NCI-H2081 treated with DMSO at 0.1 percent for 48 hours (cell line): ENCODE measurements around the gene RNF157.
A peak's percentile ranks its signal among the peaks of the same experiment; 100 is the strongest.

Experiments used
- DNase-seq: peaks from one replicate; lab custom pipeline; 2025; lab: John Stamatoyannopoulos, UW

RNF157 gene

DNA sequence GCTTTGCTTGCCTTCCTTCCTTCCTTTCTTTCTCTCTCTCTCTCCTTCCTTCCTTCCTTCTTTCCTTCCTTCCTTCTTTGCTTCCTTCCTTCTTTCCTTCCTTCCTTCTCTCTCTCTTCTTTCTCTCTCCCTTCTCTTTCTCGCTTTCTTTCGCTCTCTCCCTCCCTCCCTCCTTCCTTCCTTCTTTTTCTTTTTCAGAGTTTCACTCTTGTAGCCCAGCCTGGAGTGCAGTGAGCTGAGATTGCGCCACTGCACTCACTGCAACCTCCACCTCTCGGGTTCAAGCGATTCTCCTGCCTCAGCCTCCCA lies 117.1 kb downstream of the RNF157 start:
- DNase-seq: no peak

- DNase-seq: no peak
Measured at GRCh38 chr17:76122431-76123190, 117.7 kb downstream of the RNF157 start.

- DNase-seq: no peak
Measured at GRCh38 chr17:76121932-76122430, 118.3 kb downstream of the RNF157 start.

- DNase-seq: no peak
Measured at GRCh38 chr17:76120658-76121008, 119.7 kb downstream of the RNF157 start.

DNA sequence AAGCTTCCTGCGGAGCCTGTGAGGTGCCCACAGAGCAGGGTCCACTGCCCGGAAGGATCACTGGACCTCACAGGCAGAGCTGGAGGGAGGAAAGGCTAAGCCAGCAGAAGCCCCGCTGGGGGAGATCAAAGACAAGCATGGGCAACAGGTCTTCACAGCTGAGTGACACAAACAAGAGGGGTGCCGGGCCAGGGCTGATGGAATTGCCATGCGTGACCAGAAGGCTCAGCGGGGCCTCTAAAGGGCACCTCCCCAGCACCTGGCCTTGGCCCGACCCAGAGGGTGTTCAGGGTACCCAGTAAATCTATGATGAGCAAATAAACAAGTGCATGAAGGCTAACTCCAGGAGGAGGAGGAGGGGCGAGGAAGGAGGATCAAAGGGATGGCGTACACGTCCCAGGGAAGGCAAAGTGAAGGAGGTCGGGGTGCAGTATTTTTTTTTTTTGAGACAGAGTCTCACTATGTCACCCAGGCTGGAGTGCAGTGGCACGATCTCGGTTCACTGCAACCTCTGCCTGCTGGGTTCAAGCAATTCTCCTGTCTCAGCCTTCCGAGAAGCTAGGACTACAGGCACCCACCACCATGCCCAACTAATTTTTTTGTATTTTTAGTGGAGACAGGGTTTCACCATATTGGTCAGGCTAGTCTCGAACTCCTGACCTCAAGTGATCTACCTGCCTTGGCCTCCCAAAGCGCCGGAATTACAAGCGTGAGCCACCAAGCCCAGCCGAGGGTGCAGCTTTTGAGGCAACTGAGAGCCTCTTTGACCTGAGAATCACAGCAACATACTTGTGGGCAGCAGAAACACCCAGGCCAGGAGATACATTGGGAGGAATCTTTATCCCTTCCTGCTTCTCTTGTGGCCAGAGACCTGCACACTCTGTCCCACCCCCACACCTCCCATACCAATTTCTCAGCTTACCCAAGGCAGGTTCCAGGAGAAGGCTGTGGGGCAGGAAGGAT lies 120.6 kb downstream of the RNF157 start:
- no peak for DNase-seq

- DNase-seq: no peak
Measured at GRCh38 chr17:76115138-76115754, 125.0 kb downstream of the RNF157 start.

GRCh38 chr17:76111956-76112355 lies 128.3 kb downstream of the RNF157 start:
- no peak for DNase-seq

DNA sequence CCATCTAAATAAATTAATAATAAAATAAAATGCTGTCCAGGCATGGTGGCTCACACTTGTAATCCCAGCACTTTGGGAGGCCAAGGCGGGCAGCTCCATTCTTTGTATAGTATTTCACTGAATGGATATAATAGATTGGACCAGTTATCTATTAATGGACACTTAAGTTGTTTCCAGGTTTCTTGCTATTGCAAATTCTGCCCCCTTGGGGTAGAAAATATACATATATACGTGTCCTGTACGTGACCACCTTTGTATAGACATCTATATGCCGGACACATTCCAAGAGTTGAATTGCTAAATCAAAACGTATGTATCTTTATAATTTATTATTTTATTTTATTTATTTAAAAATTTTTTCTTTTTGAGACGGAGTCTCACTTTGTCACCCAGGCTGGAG lies 132.8 kb downstream of the RNF157 start:
- no peak for DNase-seq

- no peak for DNase-seq
Measured at GRCh38 chr17:76106703-76107102, 133.6 kb downstream of the RNF157 start.

DNA sequence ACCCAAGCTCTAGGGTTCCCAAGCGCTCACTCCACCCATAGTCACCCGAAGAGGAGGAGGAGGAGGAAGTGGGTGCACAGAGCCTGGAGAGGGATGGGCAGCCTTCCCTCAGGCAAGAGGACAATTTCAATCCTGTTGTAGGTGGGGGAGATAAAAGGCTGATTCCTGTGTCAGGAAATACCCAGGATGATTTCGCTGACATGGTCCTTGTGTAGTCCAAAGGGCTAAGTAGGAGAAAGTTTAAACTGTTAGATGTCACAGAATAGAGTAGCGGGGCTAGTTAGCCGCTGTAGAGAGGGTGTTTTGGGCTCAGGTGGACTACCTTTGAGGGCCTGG lies 135.4 kb downstream of the RNF157 start:
- no peak for DNase-seq

GRCh38 chr17:76104140-76104895 lies 136.0 kb downstream of the RNF157 start:
- no peak for DNase-seq

GRCh38 chr17:76103274-76104139 lies 136.8 kb downstream of the RNF157 start, which contains the start of gene EXOC7:
EXOC7 (minus strand) TSS chr17:76103787; CDS start chr17:76103692, 95 bp downstream.
- DNase-seq: peak; percentile 53

GRCh38 chr17:76102944-76103273 lies 137.4 kb downstream of the RNF157 start:
- DNase-seq: no peak

GRCh38 chr17:76097716-76098295 lies 142.5 kb downstream of the RNF157 start:
- DNase-seq: no peak

GRCh38 chr17:76095943-76096342 lies 144.3 kb downstream of the RNF157 start:
- DNase-seq: no peak

- DNase-seq: no peak
Measured at GRCh38 chr17:76094046-76094445, 146.2 kb downstream of the RNF157 start.

DNA sequence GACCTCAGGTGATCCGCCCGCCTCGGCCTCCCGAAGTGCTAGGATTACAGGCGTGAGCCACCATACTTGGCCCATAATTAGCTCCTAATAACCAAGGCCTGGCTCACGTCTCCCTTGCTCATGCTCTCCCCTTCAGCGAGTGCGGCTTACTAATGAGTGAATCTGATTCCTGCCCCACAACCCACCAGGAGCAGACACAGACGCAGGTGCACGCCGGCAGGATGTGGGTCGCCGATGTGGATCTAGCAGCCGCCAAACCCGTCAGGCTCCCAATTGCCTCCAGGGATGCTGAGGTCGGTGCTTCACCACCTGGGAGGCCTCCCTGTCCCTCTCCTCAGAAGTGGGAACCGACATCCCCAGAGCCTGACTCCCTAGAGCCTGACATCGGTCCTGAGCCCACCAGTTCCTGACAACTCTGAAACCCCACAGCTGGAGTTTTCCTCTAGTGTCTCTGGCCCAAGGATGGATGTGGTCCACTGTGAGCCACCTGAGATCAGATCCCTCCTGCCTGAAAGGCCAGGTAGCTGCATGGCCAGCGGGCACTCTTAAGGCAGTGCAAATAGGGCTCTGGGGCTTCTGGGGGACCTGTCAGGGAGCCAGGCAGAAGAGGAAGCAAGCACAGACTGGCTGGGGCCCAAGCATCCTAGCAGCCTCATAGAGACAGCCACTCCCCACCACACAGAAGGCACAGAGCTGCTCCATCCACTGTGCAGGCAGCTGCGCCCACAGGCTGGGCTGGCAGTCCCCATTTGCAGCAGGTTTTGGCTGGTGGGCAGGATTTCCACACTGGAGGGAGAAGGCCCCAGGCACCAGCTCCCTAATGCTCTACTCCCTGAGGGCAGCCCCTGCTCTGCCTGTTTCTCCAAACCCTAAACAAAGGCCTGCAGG lies 147.5 kb downstream of the RNF157 start:
- DNase-seq: no peak
